Iris pigment epithelial cell (primary cell): ENCODE results near the gene SP7.
"Not testable (repeated sequence)": the region's sequence is repeated elsewhere in the genome, so short reads cannot be mapped to it uniquely, and the experiment has no call there.

Experiments used
- DNase-seq: peaks from one replicate; pipeline ENCODE4 v3.0.0-alpha.2; 2011; ENCODE audit warnings: low read depth

Gene SP7

DNA sequence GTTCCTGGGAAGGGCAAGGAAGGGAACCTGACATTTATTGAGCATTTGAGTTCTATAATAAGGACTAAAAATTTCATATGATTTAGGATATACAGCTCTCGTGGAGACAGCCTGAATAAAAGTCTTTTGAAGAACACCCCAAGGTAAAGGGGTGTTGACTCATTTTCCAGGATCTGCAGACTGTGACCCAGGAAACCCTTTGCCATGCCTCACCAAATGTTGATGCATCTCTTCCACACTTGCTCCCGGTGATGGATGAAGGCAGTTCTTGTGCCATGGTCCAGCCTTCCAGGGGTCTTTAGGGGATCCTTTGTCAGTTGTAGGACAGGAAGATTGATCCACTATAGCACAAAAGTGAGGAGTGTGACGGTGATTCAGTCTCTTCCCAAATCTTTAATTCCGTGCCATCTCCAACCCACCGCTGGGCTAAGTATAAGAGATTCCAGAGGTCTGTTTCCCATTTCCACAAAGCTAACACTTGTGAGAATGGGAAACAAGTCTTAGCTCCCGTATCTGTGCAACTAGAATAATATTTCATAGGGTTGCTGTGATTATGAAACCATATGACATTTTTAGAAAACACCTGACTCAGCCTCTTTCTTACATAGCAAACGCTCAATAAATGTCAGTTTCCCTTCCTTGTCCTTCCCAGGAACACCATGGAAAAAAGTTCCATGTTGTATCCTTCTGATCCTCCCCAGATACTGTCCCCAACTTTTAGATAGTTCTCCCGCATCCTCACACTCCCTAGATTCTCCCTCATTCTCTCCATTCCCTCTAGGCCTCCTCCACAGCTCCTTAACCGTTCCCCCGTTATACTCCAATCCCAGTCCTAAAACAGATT, 15.6 kb downstream of the SP7 start:
- no peak for DNase-seq

DNA sequence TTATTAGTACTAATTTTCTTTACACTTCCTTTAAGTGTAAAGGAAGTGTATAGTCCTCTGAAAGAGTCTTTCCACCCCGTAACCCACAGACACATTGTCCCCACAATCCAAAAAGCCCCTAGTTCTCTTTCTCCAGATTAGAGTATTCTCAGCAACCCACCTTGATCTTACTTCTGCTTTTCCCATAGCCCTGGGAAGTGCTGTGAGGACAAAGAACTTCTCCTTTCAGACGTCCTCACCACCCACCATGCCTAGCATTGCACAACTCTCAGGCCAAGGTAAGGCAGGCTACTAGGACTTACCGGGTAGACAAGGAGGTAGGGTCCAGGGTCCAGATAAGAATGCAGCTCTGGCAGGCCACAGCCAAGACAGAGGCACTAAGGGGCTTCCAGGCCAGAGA, 22.2 kb downstream of the SP7 start:
- no peak for DNase-seq

DNA sequence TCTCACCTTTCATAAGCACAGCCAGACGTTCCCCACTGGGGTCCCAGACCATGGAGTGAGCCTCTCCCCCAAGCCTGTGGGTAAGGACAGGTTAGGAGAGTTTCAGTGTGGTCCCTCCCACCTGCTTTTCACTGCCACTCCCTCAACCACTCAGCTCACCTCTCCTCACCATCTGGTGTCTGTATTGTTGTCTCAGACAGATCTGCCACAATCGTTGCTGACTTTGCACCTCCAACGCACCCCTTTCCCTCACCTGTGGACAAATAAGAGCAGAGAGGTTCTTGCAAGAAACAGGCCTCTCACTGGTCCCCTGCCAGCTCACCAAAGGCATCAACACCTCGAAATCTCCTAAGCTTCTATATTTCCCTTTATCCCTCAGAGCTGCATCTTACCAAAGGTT, 27.9 kb downstream of the SP7 start:
- DNase-seq, result no peak

DNA sequence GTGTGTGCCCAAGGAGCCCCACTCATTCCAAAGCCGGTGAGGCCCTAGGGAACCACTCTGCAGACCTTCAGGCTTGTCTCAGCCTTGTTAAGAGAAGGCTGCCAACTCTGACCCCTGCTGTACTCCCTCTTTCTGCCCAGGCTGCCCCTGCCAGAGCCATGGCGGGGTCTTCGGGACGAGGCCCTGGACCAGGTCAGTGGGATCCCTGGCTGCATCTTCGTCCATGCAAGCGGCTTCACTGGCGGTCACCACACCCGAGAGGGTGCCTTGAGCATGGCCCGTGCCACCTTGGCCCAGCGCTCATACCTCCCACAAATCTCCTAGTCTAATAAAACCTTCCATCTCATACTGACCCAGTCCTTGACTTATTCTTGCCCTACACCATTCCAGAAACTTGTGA, 29.3 kb downstream of the SP7 start:
- no peak for DNase-seq

DNA sequence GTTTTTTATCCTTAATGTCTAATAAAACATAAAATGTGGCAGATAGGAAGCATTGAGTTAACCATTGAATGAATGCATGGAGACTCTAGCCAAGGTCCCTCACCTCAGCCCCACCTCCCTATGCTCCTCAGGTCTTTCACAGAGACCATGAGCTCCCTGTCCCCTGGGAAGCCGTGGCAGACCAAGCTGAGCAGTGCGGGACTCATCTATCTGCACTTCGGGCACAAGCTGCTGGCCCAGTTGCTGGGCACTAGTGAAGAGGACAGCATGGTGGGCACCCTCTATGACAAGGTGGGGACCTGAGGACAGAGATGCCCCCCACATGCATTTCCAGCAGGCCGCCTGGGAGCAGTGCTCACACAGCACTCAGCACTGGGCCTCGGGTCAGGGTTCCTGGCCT, 33.3 kb downstream of the SP7 start:
- no peak for DNase-seq

DNA sequence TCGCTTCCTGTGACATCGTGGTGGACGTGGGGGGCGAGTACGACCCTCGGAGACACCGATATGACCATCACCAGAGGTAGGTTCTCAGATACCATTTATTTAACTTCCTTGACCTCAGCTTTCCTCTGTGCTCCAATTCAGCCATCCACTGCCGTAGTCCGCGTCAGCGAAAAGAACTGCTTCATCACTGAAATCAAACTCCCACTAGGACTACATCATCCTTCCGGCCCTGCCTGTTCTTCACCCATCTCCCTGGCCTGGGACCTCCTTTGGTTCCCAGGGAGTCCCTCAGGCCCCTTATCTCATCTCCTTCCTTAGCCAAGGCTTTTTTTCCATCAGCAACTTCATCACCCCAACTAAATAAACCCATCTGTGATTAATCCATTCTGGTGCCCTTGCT, 36.0 kb downstream of the SP7 start:
- DNase-seq, result peak; percentile 83

DNA sequence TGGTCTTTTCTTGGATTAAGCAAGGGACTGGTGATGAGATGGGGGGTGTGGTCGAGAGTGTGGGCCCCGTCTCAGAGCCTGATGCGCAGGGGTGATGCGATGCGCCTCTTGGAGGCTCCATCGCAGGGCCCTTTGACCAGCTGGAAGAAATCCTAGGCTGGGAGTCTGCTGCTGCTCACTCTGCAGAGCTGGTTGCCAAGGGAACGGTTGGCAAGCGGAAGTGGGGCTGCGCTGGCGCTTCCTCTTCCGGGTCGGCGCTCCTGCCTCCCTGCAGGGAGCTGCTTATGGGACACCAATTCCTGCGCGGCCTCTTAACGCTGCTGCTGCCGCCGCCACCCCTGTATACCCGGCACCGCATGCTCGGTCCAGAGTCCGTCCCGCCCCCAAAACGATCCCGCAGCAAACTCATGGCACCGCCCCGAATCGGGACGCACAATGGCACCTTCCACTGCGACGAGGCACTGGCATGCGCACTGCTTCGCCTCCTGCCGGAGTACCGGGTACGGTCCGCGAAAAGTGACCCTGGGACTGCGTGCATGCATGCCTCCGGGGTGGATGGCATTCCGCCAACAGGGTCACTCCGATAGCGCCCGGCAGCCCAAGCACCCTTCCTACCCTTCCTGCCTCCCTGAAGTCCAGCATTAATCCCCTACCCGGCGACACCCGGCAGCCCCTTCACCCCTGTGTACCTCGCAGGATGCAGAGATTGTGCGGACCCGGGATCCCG, 36.5 kb downstream of the SP7 start, which contains the start of gene MYG1:
Gene MYG1, plus strand, starts transcription at position 242 of the 727 bp plus-strand sequence. Its CDS starts 43 bp downstream, at position 285.
- peak; percentile 85 for DNase-seq

DNA sequence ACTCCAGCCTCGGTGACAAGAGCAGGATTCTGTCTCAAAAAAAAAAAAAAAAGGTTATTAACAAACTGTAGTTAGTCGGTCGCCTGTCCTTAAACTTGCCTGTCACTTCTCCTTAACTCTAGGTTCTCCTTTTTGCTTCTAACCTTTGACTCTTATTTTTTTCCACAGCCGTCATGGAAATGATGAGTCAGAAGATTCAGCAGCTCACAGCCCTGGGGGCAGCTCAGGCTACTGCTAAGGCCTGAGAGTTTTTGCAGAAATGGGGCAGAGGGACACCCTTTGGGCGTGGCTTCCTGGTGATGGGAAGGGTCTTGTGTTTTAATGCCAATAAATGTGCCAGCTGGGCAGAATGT, 37.1 kb downstream of the SP7 start:
- DNase-seq, result peak; percentile 89

DNA sequence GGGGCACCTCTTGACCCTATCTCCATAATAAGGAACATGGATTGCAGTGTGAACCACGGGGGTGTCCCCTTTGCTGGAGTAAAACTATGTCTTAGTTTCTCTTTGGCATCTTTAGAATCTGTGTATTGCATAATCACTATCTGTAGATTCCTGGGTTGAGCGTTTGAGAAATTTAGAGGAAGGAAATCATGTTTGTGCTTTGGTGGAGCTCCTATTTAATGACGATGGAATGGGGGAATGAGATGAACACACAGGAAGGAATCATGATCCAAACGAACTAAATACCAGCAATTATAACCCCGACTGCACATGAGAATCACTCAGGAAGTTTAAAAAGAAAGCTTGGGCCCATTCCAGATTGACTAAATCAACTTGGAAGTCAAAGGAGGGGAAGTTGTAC, 38.0 kb downstream of the SP7 start:
- DNase-seq, result peak; percentile 96

DNA sequence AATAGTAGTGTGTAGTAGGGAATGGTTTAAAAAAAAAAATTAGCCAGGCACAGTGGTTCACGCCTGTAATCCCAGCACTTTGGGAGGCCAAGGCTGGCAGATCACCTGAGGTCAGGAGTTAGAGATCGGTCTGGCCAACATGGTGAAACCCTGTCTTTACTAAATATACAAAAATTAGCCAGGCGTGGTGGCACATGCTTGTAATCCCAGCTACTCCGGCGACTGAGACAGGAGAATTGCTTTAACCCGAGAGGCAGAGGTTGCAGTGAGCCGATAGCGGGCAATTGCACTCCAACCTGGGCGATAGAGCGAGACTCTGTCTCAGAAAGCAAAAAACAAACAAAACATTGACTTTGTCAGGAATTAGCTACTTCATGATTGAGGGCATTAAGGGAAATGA, 39.0 kb downstream of the SP7 start:
- DNase-seq, result not testable (repeated sequence)

DNA sequence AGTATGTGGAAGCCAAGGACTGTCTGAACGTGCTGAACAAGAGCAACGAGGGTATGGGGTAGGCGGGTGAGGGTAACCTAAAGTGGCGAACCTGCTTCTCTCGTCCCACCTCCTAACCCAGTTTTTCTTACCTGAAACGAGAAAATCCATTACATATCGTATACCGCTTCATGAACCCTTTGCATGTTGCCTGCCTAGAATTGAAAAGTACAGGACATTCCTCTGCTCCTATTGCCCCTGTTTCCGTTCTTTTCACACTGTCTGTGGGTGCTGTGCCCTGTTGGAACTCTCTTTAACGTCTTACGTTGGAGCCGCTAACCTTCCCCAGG, 40.3 kb downstream of the SP7 start:
- no peak for DNase-seq

DNA sequence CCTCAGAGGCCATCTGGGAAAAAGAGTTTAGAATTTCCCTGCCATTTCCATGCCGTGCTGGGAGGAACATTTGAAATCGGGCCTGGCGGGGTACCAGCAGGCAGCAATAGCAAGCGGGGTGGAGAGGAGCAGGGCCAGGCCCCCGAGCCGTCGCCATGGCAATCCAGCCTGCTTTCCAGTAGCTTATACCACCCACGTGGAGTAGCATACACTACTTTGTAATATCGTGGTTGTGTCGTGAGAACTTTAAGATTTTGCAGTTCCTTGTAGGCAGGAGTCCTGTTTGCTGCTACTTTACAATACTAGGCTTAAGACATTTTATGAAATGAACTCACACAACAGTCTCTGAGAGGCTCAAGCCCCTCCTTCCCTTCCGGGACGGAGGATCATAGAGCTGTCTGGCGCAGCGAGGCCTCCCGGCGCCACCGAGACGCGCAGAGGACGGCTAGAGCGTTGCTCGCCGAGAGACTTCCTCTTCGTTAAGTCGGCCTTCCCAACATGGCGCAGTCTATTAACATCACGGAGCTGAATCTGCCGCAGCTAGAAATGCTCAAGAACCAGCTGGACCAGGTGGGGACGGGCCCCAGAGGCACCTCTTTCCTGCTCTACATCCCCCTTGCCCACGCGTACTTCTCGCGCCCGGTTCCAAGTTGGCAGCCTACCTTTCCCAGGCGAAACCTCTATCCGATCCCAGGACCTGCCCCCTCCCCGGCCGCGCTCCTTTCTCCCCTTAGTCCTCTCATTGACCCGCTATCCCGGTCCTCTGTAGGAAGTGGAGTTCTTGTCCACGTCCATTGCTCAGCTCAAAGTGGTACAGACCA, 40.9 kb downstream of the SP7 start, which contains the start of gene PFDN5:
Gene PFDN5, plus strand, starts transcription at position 473 of the 821 bp plus-strand sequence. Its CDS starts 26 bp downstream, at position 499.
- DNase-seq, result peak; percentile 95

DNA sequence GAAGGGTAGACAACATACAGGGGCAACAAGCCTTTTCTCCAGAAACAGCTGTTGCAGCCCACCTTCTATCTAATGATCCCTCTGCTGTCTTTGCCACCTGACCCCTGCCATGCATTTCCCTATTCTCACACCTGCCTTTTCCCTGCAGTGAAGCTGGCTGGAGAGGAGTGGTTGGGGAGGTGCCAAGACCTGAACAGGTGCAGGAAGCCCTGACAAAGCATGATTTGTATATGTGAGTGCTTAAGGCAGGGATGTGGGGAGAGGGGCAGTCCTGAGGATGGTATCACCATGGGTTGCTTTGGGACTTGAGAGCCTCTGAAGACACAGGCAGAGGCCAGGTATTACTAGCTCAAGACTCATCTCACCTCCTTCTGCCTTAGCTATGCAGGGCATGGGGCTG, 43.7 kb downstream of the SP7 start:
- no peak for DNase-seq

DNA sequence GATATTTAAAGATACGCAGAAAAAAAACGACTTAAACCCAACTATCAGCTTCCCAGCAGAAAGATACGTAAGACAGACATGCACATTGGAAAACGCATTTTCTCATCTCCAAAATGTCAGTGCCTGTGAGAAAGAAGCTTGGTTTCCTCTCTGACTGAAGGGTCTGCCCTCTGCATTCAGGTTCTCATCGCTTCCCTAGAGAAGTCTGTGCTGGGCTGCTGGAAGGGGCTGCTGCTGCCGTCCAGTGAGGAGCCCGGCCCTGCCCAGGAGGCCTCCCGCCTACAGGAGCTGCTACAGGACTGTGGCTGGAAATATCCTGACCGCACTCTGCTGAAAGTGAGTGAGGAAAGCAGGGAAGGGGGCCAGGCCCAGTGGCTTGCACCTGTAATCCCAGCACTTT, 45.5 kb downstream of the SP7 start:
- peak; percentile 40 for DNase-seq

DNA sequence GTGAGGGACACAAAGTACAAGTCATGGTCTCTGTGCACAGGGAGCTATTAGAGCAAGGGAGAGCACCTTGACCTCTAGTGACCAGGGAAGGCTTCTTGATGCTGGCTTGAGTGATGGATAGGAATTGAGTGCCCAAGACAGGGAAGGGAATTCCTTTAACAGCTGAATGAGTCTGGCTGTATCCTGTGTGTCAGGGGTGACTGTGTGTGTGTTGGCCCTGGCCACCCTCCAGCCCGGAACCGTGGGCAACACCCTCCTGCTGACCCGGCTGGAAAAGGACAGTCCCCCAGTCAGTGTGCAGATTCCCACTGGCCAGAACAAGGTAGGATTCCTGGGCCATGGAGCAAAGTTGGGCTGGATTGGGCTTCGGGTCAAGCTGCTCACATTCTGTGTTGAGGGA, 46.3 kb downstream of the SP7 start:
- no peak for DNase-seq

DNA sequence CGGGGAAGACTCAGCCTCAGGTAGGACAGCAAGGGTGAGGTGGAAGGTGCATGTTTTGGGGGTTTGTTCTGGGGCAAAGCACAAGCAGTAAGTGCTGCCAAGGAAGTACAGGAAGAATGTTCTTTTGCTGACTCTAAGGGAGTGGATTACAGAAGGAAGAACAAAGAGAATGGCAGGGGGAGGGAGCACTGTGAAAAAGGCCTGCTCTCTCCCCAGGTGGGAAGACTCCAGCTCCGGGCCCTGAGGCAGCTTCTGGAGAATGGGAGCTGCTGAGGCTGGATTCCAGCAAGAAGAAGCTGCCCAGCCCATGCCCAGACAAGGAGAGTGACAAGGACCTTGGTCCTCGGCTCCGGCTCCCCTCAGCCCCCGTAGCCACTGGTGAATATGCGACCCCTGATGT, 47.8 kb downstream of the SP7 start:
- peak; percentile 11 for DNase-seq

DNA sequence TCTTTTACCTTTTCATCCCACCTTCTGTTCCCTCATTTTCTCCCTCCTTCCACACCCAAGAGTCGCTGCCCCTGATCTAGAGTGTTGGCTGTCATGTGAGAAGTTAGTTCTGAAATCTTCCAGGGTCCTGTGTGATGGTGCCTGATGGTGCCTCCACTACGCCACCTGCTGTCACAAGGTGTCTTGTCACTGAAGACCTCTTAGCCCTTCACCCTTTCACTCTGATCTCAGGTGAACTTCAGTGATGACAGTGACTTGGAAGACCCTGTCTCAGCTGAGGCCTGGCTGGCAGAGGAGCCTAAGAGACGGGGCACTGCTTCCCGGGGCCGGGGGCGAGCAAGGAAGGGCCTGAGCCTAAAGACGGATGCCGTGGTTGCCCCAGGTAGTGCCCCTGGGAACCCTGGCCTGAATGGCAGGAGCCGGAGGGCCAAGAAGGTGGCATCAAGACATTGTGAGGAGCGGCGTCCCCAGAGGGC, 48.4 kb downstream of the SP7 start:
- peak; percentile 51 for DNase-seq

DNA sequence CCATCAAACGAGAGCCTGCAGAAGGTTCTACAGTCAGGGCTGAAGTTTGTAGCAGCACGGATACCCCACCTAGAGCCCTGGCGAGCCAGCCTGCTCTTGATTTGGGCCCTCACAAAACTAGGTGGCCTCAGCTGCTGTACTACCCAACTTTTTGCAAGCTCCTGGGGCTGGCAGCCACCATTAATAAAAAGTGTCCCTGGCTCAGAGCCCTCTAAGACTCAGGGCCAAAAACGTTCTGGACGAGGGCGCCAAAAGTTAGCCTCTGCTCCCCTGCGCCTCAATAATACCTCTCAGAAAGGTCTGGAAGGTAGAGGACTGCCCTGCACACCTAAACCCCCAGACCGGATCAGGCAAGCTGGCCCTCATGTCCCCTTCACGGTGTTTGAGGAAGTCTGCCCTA, 49.7 kb downstream of the SP7 start:
- no peak for DNase-seq

DNA sequence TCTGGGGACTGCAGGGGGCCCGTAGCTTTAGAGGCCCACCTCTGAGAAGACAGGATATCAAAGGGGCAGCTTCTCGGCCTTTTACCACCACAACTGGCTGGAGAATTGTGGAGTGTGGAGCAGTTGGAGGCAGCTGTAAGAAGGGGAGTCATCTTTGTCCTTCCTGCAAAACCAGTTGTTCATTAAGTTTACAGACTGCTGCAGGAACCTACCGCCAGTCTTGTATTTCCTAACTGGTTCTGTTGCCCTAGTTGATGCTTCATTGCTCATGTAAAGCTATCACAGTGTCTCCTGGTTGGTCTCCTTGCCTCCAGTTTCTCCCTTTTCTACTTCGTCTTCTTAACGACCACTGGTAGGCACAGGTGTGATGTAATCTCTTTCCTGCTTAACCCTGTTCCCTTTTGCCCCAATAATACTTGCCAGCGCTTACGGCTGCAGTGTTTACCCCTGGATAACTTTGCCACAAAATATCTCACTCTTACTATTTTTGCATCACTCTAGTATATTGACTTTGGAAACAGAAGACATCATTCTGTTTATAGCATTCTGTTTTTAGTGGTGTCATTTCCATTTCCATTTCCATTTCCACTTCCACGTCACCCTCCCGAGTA, 56.2 kb downstream of the SP7 start:
- DNase-seq, result no peak

DNA sequence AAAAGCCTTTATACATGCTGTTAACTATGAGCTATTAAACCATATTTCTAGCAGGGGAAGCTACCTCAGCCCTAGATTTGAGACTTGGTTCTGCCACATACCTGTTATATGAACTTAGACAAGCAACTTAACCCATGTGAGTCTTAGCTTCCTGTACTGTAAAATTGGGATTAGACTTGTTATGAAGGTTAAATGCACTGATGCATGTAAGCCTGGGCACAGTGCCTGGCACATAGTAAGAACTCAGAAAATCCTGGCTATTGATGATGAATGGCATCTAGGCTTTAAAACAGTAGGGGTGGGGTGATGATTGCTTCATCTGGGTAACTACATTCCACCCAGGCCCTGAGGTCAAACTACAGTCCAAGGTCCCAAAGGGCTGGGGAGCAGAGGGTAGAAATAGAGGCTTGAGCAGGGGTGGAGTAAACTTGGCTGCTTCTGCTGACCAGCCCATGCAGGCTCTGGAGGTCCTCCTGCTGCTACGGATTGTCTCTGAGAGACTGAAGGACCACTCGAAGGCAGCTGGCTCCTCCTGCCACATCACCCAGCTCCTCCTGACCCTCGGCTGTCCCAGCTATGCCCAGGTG, 56.8 kb downstream of the SP7 start:
- no peak for DNase-seq

DNA sequence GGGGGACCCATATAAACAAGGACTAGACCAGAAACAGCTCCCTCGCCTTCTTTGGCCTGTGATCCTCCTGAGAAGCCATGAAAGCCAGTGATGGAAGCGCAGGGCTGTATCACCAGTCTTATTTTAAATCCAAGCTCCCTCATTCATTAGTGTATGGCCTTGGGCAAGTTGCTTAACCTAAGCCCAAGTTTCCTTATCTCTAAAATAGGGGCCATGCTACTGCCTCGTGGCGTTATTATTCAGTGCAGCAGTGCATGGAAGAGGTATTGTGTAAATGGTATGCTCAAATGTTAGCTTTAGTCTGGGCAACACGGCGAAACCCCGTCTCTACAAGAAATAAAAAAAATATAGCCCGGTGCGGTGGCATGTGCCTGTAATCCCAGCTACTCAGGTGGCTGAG, 58.2 kb downstream of the SP7 start:
- no peak for DNase-seq
